ENCODE measurements around the gene PROM1. TPM values are rescaled to one million over a fixed set of nuclear protein-coding genes. Genes with fewer than 3 reads are reported as not detected.

Gene PROM1
- total and polyA plus RNA-seq, 2 of the 4 experiments (the other 2 are of a cell fraction) = not detected

DNA sequence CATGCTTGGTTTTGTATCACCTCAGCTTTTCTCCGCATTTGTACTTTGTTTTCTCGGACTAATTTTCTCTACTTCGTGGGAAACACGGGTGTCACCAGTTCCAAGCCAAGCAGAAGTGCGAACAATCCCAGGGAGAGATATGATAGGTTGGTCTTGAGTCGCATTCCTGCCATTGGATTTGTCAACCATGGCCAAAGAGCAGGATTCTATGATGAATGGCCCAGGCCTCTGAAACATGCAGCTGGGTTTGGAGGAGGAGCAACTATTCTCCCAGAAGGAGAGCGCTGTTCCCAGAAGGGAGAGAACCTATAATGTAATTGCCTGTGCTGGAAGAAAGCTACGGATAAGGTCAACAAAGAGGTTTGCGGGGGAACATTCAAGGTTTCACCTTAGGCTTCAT lies 135.0 kb downstream of the PROM1 start:
- Histone ChIP-seq H3K23ac (ENCODE audit: low read depth, low read length) (no peak overlapping the region), H2AK9ac (replicated peaks; ENCODE audit: low read depth, low read length, poor library complexity) (no peak overlapping the region), H3K36me3 (ENCODE audit: control insufficient read depth, insufficient read depth, low read length) (no peaks in the 10 kb centered on the region), H4K5ac (ENCODE audit: low read depth, low read length) (no peak overlapping the region), H2BK20ac (ENCODE audit: low read depth, low read length) (no peak overlapping the region), H3K18ac (ENCODE audit: low read depth, low read length) (no peak overlapping the region), H4K91ac (ENCODE audit: insufficient read depth, low read depth, low read length) (no peak overlapping the region), H2BK5ac (ENCODE audit: low read depth, low read length, poor library complexity, severe bottlenecking) (no peak overlapping the region), H4K20me1 (ENCODE audit: insufficient read depth, low read length) (no peaks in the 10 kb centered on the region), H4K8ac (ENCODE audit: low read depth in 2 of 2, low read length in 2 of 2) (no peak overlapping the region), H2AFZ (replicated peaks; ENCODE audit: low read length, poor library complexity) (no peak overlapping the region), H3K4me3 (ENCODE audit: insufficient read depth, low read depth, low read length) (no peak overlapping the region), H3K9me1 (ENCODE audit: insufficient read depth, low read length) (no peaks in the 10 kb centered on the region), H2AK5ac (ENCODE audit: low read depth, low read length) (no peak overlapping the region), H3K4me2 (ENCODE audit: low read depth, low read length) (no peak overlapping the region), H3K27me3 (ENCODE audit: control insufficient read depth, insufficient read depth, low read length) (peaks cover 9% of the 10 kb centered on the region; the same call in 1 of the 2 replicates), H3K27ac (ENCODE audit: insufficient read depth, low read length) (no peak overlapping the region), H3K9me3 (ENCODE audit: control insufficient read depth, insufficient read depth, low read length) (no peaks in the 10 kb centered on the region), H3K14ac (replicated peaks; ENCODE audit: low read depth, low read length) (no peak overlapping the region), H2BK120ac (ENCODE audit: low read depth, low read length) (no peak overlapping the region), H3K9ac (ENCODE audit: low read depth, low read length) (no peak overlapping the region), H3K79me1 (ENCODE audit: low read depth in 1 of 2, low read length in 2 of 2) (no peaks in the 10 kb centered on the region), H3K4ac (ENCODE audit: low read depth, low read length) (no peak overlapping the region), H2BK15ac (ENCODE audit: low read depth, low read length) (no peak overlapping the region), H3K56ac (ENCODE audit: extremely low read depth, insufficient read depth, low read length) (no peak overlapping the region), H3K4me1 (ENCODE audit: control insufficient read depth, insufficient read depth, low read length) (no peaks in the 10 kb centered on the region)
- ChIA-PET CTCF (interaction anchor here (2.7 kb wide), 1 partner anchor 67 kb away, joined by 7 read pairs; no protein-coding TSS in a partner anchor), POLR2A (ENCODE audit: unreplicated experiment) (no interaction called here)
- no TSS peak for BruUV-seq (replicated peaks)
- in situ Hi-C loops (cut with MboI; ENCODE audit: low sequenced_read_pairs) = loop anchor here (10.0 kb wide), 1 partner anchor 474 kb away; no protein-coding TSS in a partner anchor
- ATAC-seq (ENCODE audit: low read depth) (no peak), DNase-seq (no peak)
- 100% methylated on average over 1 of the region's 9 CpGs; no CpG with 5 or more reads in 1 of the 2 experiments for WGBS, 2 experiments (ENCODE audit: extremely low coverage in 2 of 2, insufficient read length in 1 of 2)
- dilution Hi-C loops (cut with HindIII; ENCODE audit: low sequenced_read_pairs, unreplicated experiment) = no loop called here
- intact Hi-C loops (cut with micrococcal nuclease) = no loop called here
- TF ChIP-seq, protein P1, sequence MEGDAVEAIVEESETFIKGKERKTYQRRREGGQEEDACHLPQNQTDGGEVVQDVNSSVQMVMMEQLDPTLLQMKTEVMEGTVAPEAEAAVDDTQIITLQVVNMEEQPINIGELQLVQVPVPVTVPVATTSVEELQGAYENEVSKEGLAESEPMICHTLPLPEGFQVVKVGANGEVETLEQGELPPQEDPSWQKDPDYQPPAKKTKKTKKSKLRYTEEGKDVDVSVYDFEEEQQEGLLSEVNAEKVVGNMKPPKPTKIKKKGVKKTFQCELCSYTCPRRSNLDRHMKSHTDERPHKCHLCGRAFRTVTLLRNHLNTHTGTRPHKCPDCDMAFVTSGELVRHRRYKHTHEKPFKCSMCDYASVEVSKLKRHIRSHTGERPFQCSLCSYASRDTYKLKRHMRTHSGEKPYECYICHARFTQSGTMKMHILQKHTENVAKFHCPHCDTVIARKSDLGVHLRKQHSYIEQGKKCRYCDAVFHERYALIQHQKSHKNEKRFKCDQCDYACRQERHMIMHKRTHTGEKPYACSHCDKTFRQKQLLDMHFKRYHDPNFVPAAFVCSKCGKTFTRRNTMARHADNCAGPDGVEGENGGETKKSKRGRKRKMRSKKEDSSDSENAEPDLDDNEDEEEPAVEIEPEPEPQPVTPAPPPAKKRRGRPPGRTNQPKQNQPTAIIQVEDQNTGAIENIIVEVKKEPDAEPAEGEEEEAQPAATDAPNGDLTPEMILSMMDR (conservative IDR thresholded peaks at IDR 0.05; ENCODE audit: low read depth, low read length) = no peak
- TF ChIP-seq CEBPB (IDR thresholded peaks at IDR 0.05; ENCODE audit: low read depth, low read length) = no peak
- TF ChIP-seq CHD1 (IDR thresholded peaks at IDR 0.05; ENCODE audit: low read depth, low read length) = no peak
- TF ChIP-seq MAZ (IDR thresholded peaks at IDR 0.05; ENCODE audit: borderline replicate concordance, low read depth, low read length) = no peak
- TF ChIP-seq RAD21 (IDR thresholded peaks at IDR 0.05; ENCODE audit: low read length) = no peak
- no peak for TF ChIP-seq NFE2L2 (IDR thresholded peaks at IDR 0.05; ENCODE audit: low read depth, low read length)
- no peak for TF ChIP-seq RCOR1 (IDR thresholded peaks at IDR 0.05; ENCODE audit: insufficient replicate concordance, low read length)
- no peak for TF ChIP-seq BHLHE40 (IDR thresholded peaks at IDR 0.05; ENCODE audit: low read depth, low read length)
- no peak for TF ChIP-seq FOS (IDR thresholded peaks at IDR 0.05; ENCODE audit: low read depth, low read length)
- no peak for TF ChIP-seq RFX5 (IDR thresholded peaks at IDR 0.05; ENCODE audit: low read depth, low read length)
